DMS79 treated with DMSO at 0.1 percent for 48 hours (cell line): Measurements from ENCODE around the gene ZYG11A.

Source experiments
- DNase-seq: peaks from one replicate; lab custom pipeline; 2025; lab: John Stamatoyannopoulos, UW

ZYG11A gene

GRCh38 chr1:52877554-52877953, 35.0 kb downstream of the ZYG11A start:
- DNase-seq, result no peak

GRCh38 chr1:52880206-52880605, 37.6 kb downstream of the ZYG11A start:
- no peak for DNase-seq

GRCh38 chr1:52887483-52887882, 44.9 kb downstream of the ZYG11A start:
- no peak for DNase-seq

- DNase-seq, result no peak
Observed at GRCh38 chr1:52892424-52893215, 50.1 kb downstream of the ZYG11A start.

DNA sequence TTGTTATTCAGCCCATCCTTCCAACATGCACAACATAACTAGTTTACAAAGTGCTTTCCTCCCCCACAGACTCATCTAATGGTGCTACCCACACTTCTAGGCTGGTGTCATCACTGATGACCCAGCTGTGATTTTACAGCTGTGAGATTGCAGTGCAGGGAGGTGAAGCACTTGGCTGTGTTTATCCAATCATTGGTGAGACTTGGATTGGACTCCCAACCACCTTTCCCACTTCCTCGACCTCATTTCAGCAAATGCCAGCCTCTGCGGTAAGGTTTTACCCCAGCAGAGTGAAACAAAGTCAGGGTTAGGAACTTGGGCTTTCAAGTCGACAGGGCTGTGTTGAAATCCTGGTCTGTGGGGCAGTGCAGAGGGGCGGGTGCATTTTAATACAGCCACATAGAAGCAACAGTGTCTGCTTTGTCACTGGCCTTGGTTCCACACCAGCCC, 56.9 kb downstream of the ZYG11A start:
- no peak for DNase-seq

GRCh38 chr1:52900402-52900801, 57.8 kb downstream of the ZYG11A start:
- DNase-seq, result no peak

DNA sequence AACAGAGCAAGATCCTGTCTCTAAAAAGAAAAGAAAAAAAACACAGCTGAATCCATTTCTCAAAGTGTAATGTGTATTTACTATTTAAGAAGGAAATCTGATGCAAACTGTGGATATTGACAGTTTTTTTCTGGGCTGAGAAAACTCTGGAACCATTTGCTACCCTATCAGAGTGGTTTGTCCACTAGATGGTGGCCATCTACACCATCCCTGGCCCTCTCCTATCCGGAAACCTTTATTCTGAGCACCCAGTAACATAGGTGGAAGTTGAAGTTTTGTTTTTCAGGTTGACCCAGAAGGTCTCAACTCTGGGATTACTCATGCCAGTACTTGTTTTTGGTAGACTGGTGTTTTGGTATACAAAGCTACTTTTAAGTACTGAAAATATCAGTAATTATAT, 58.8 kb downstream of the ZYG11A start:
- no peak for DNase-seq

- no peak for DNase-seq
Observed at GRCh38 chr1:52904208-52904926, 61.8 kb downstream of the ZYG11A start.

DNA sequence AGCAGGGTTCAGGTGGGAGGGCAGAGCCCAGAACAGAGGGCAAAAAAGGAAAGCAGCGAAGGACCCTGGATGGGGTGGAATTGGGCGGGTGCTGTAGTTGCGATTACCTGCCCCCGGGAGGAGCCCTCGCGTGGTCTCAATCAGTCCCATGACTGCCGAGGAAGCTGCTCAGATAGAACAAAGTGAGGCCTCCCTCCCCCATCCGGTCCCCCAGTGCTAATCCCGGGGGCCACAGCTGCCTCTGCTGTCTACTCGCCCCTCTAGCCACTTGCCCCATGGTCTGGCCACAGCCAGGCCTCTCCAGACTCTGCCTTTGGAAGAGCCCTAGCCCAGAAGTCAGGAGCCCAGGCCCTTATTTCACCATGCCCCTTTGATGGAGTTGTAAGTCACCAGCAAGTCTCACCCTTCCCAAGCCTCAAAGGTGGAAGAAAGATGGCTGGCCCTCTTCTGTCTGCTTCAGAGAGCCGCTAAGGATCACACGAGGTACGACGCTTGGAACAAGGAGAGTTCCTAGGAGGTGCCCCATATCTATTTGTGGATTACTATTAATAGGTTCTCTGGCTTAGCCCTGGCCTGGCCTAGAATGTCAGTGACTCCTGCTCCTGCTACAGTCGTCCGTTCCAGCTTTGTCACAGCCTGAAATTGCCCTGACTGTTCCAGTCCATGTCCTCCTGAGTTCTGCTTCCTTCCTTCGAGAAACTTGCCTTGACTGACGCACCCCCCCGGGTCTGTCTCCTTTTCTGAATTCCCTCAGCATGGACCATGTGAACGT, 62.6 kb downstream of the ZYG11A start:
- DNase-seq, result no peak

DNA sequence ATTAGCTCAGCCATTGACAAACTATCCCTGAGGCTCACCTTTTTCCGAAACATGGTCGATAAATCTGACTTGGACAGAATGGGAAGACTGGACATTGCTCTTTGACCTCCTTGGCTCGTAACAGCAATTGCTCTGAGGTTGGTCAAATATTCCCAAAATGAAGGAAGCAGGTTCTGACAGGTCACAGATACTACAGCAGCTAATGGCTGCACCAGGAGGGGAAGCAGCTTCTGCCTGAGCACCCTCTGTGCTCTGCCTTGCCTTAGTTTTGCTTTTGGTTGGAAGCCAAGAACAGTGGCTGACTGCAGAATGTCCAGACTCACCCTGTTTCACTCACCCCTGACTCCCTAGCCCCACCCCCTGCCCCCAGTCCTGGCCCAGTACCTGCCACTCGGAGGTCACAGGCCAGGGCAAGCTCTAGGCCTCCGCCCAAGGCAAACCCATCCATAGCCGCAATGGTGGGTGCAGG, 63.6 kb downstream of the ZYG11A start:
- no peak for DNase-seq

- DNase-seq, result no peak
Observed at GRCh38 chr1:52907068-52907811, 64.7 kb downstream of the ZYG11A start.

DNA sequence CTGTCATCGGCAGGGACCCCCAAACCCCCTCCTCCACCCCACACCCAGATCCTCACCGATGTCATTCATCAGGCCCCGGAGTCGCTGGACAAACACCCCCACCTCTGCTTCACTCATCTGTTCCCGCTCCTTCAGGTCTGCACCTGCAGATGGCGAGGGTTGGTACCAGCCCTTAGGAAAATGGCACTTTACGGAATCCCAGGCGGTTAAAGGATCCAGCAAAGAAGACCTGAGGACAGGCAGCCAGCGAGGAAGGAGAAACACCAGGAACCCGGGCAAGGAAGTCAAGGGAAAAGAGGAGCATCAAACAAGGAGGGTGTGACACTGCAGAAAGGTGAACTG, 65.2 kb downstream of the ZYG11A start:
- DNase-seq, result no peak

DNA sequence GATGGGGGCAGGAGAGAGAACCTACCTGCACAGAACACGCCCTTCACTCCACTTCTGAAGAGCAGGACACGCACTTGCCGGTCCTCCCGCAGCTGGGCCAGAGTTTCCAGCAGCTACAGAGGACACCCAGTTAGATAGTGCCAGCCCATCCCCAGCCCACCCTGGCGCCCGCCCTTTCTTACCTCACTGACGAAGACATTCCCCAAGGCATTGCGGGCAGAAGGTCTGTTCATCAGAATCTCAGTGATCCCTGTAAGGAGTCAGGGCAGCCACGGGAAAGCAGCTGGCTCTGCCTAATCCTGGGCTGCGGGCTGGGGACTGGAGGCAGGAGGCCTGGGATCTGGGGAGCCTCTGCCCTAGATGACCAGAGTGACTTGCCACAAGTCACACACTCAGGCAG, 69.0 kb downstream of the ZYG11A start:
- no peak for DNase-seq

DNA sequence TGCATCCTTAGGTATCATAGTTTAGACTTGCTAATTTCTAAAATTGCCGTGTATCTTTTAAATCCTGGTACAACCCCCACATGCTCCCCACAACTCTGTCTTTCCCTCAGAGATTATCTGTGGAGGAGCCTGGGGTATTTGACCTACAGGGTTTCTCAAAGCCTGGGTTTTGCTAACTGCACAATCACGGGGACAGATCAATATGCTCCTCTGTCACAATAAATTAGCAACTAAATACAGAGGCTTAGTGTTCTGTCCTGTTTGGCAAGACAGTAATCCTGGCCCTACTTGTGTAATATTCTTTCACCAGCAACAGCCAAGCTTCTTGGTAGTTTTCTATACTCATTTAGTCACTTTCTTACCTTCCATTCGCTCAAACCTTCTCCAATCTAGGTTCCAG, 70.5 kb downstream of the ZYG11A start:
- DNase-seq, result no peak

GRCh38 chr1:52913537-52913936, 71.0 kb downstream of the ZYG11A start:
- no peak for DNase-seq

GRCh38 chr1:52914463-52914862, 71.9 kb downstream of the ZYG11A start:
- no peak for DNase-seq

- DNase-seq, result no peak
Observed at GRCh38 chr1:52915211-52915854, 72.8 kb downstream of the ZYG11A start.

DNA sequence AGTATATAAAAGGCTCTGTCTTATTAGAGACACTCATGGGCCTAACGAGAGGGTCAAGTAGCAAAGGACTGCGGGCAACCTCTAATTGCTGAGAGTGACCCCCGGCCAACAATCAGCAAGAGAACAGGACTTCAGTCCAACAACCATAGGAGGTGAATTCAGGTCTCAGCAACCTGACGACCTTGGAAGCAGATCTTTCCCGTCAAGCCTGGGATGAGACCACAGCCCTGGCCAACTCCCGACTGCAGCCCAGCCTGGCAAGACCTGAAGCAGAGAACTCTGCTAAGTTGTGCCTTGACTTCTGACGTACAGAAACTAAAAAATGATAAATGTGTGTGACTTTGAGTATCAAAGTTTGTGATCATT, 73.3 kb downstream of the ZYG11A start:
- DNase-seq, result no peak

DNA sequence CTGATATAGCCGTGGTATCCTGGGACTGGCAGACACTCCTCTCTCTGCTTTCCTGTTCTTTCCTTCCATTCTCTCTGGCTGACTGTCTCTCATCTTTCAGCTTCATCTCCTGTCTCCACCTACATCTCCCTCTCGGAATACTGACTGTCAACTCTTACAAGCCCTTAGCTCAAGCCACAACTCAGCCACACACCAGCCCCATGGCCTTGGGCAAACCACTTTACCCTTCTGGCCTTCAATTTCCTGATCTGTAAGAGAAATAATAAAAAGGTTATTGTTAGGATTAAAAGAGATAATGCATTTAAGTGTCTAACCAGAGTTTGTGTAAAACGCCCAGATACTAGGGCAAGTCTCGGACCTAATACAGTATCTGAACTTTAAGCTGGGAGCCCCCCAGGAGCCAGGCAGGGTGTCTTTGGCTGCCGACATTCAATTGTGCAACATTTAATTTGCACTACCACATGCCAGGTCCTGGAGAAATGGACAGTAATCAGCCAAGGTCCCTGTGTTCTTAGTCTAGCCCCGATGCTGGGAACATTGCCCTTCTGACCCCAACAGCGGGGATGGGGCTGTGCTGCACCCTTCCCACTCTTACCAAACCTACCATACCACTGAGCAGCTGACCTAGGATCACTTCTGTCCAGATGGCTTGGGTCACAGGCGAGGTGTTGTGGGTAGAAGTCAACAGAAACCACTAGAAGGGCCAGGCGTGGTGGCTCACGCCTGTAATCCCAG, 73.8 kb downstream of the ZYG11A start:
- no peak for DNase-seq

DNA sequence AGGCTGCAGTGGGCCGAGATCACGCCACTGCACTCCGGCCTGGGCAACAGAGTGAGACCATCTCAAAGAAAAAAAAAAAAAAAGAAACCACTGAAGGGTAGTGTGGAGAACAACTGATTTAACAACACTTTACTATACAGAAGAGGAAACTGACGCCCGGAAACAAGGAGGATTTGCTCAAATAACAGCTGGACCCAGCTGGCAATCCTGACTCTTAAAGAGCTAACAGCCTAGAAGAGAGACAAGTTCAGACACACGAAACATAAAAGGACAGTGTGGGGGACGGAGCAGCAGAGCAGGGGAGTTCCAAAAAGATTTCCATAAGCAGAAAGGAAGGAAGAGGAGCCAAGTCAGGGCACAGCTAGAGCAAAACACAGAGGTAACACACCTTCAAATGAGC, 74.6 kb downstream of the ZYG11A start:
- DNase-seq, result no peak

DNA sequence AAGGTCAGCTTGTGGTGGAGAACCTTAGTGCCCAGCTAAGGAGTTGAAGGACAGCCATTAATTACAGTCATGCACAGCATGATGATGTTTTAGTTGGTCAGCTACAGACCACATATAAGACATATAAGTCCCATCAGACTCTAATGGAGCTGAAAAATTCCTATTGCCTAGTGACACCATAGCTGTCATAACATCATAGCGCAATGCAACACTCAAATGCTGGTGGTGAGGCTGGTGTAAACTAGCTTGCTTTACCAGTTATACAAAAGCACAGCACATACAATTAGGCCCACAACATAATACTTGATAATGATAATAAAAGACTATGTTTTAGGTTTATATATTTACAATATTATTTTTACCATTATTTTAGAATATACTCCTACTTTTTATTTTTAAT, 75.0 kb downstream of the ZYG11A start:
- DNase-seq, result no peak
